Ovary (tissue), 9 donors: ENCODE measurements around the gene RPS24. TPM values are rescaled to one million over a fixed set of nuclear protein-coding genes. Genes with fewer than 3 reads are reported as not detected.

ENCODE experiments used
- DNase-seq, 5 donors: peaks; one replicate each; pipeline ENCODE4 v3.0.0-alpha.2; 2019 to 2020
- H3K27ac ChIP-seq, 2 donors: fragments of 200-600 bp; one replicate each; pipeline versions ENCODE4 v1.5.1 to v1.8.0; 2019 to 2022
- H3K27me3 ChIP-seq: fragments of 200-600 bp; one replicate; pipeline ENCODE4 v1.8.0; 2022
- H3K36me3 ChIP-seq: fragments of 200-600 bp; sonication (generic); one replicate; pipeline ENCODE4 v1.5.1; 2019
- H3K4me1 ChIP-seq: one replicate; pipeline ENCODE4 v1.8.1; 2013; ENCODE audit warnings: mild to moderate bottlenecking, moderate library complexity; ENCODE audit not compliant: insufficient read depth
- H3K4me3 ChIP-seq: fragments of 200-600 bp; sonication (generic); one replicate; pipeline ENCODE4 v1.5.1; 2017
- H3K9me3 ChIP-seq, 2 donors: fragments of 200-600 bp in 1 of 2; sonication (generic) in 1 of 2; one replicate each; pipeline versions ENCODE4 v1.5.1 to v1.8.1; 2013 to 2019; ENCODE audit warnings: mild to moderate bottlenecking in 1 of 2, moderate library complexity in 1 of 2
- EP300 ChIP-seq: sonication (generic); formaldehyde crosslinking; IDR thresholded peaks from one replicate; pipeline ENCODE4 v1.6.1; 2017; ENCODE audit warnings: antibody characterized with exemption
- POLR2A ChIP-seq: fragments of 450-650 bp; IDR thresholded peaks from one replicate; pipeline ENCODE4 v1.6.1; 2017; ENCODE audit warnings: antibody characterized with exemption, mild to moderate bottlenecking, moderate library complexity
- WGBS, 3 donors: extraction: QIAGEN DNeasy Blood & Tissue Kit in 1 of 3; methylation state at CpG; one replicate each; pipeline versions ENCODE4 v1.1.5 to v1.1.7; 2013 to 2017; 5-methylcytosine and 5-hydroxymethylcytosine counted together
- intact Hi-C, 4 donors: fragments of 100-400 bp; cut with DNase I; formaldehyde crosslinking; loops; one replicate each; pipeline versions ENCODE4 v1.11.0 to v1.15.1; 2022 to 2023
- polyA plus RNA-seq, 2 donors: library from polyadenylated mRNA; stranded (reverse); fragments of 200-250 nt in 1 of 2; fragments of 350-450 nt in 1 of 2; fragmentation: Illumina TruSeq in 1 of 2; extraction: RNeasy Lipid Tissue Mini Kit (QIAGEN cat#74804) in 1 of 2; gene quantifications; one replicate each; pipeline ENCODE4 v1.2.3, GENCODE V29; 2013 to 2014
- total RNA-seq, 7 donors: library from RNA; depleted of rRNA in 2 of 7; stranded (reverse); fragments of >200 nt in 2 of 7; fragmentation: NEBNext Ultra II Directional in 3 of 7; extraction: Animal tissue kit (Norgen Biotek cat#: 25700) in 3 of 7; gene quantifications; one replicate each; pipeline versions ENCODE4 v1.1.0 to v1.2.4, GENCODE V29; 2016 to 2023
- TF ChIP-seq, protein P1 (sequence below), 3 donors: fragments of 450-650 bp in 2 of 3; fragments of 200-600 bp in 1 of 3; IDR thresholded peaks; one replicate each; pipeline versions ENCODE4 v1.5.1 to v1.8.0; 2016 to 2022; ENCODE audit warnings: antibody characterized with exemption in 3 of 3, mild to moderate bottlenecking in 1 of 3
- donor health status: DM: no; HTN: no; CAD: no; lungs with moderate emphysema.
- donor health status: DM: no; HTN: no; CAD: no.
- donor health status: Bipolar disorder and iron deficiency.
- donor health status: DM: yes; HTN: yes; CAD: no.
- donor health status: DM: no; HTN: no; CAD: no.
- donor health status: DM: yes; HTN: yes; CAD: no.

RPS24 gene
- total and polyA plus RNA-seq, 9 donors = 2,773 to 9,785 (median 4,074) TPM

DNA sequence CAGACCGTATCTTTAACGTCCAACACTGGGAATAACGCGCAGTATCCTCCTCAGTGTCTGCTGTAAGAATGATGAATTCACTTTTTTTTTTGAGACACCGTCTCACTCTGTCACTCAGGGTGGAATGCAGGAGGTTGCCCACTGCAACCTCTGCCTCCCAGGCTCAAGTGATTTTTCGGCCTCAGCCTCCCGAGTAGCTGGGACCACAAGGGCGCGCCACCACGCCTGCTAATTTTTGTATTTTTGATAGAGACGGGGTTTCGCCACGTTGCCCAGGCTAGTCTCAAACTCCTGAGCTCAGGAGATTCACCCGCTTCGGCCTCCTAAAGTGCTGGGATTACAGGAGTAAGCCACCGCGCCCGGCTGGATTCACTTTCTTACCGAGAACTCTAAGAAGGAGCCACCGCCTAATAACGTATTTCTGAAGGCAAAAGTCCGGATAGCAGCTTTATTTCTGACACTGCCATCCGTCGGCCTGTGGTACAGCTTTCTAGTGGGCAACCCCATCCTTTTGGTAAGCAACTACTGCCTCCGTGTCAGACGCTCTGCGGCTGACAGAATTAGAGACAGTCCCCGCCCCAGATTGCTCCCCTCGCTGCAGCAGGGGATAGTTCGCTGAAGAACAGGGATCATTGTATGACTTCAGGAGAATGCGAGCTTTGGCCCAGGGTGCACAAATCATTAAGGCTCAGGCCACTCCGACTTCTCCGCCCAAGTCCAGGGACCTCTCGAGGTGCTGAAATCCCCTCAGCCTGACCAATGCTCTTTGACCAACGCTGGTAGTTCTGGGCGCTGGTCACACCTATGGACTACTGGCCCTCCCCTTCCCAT is 5.0 kb upstream of the RPS24 start:
- H3K9me3 ChIP-seq = no peaks in the 10 kb centered on the region
- DNase-seq = no peak
- intact Hi-C loops = loop anchor here in 3 of 4 donors (2.0 to 5.0 kb wide), 3 partner anchors 181 to 186 kb away; no protein-coding TSS in a partner anchor
- peaks cover 5% of the 10 kb centered on the region for H3K4me1 ChIP-seq
- peak overlapping the region; percentile 98 for H3K4me3 ChIP-seq
- H3K36me3 ChIP-seq = no peaks in the 10 kb centered on the region
- peak overlapping the region; percentile 10 to 18 for H3K27ac ChIP-seq
- 27 to 35% (median 33%) methylated on average over 35 to 36 of the region's 36 CpGs for WGBS, 3 donors
- TF ChIP-seq, protein P1, sequence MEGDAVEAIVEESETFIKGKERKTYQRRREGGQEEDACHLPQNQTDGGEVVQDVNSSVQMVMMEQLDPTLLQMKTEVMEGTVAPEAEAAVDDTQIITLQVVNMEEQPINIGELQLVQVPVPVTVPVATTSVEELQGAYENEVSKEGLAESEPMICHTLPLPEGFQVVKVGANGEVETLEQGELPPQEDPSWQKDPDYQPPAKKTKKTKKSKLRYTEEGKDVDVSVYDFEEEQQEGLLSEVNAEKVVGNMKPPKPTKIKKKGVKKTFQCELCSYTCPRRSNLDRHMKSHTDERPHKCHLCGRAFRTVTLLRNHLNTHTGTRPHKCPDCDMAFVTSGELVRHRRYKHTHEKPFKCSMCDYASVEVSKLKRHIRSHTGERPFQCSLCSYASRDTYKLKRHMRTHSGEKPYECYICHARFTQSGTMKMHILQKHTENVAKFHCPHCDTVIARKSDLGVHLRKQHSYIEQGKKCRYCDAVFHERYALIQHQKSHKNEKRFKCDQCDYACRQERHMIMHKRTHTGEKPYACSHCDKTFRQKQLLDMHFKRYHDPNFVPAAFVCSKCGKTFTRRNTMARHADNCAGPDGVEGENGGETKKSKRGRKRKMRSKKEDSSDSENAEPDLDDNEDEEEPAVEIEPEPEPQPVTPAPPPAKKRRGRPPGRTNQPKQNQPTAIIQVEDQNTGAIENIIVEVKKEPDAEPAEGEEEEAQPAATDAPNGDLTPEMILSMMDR (IDR thresholded peaks at IDR 0.05) = no peak
- TF ChIP-seq POLR2A = no peak
- no peaks in the 10 kb centered on the region for H3K27me3 ChIP-seq

DNA sequence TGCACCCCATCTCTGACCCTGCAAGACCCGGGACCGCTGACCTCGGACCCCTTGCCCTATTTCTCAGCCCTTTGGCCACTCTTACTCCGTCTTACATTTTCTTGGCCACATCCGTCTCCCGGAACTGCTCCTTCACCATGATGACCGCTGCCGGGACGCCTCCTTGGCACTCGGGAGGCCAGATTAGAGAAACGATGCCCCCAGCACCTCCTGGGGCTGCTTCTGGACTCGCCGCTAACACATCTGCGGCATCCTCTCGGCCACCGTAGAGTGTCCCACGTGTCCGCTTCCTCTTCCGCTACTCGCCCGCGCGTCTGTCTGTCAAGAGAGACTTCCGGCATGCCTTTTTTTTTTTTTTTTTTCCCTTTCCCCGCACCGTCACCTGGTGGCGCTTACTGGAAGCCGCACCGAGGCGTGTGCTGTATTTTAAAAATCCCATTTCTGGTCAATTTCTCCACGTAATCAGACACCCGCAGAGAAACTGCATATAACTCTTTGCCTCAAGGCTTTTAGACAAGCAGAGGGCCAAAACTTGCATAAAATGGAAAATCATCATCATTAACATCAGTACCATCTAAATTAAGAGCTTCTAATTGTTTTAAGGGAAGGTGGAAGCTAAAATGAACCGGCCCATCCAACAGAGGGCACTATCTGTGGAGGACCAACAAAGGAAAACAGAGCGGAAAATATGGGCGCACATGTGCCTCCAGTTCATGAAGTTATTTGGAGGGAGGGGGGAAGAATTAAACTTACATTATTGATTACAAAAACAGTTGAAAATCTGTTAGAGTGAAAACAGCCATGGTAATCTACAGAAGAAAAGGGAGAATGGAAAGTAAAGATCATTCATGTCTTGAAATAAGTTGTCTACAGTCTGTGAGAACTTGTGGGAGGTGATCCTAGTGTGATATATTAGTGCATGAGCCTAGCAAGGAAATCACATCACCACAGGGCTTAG is 4.1 kb upstream of the RPS24 start, which contains the start of gene POLR3A:
Gene POLR3A (minus strand): TSS at position 247 of the 958 bp plus-strand sequence. CDS start 108 bp downstream, at position 139.
- Histone ChIP-seq H3K27me3 (no peaks in the 10 kb centered on the region), H3K4me1 (peaks cover 5% of the 10 kb centered on the region), H3K9me3 (no peaks in the 10 kb centered on the region), H3K4me3 (peak within 1 kb of the TSS; percentile 98), H3K36me3 (no peaks in the 10 kb centered on the region), H3K27ac (peak within 1 kb of the TSS; percentile 18 to 66)
- intact Hi-C loops = loop anchor here in 3 of 4 donors (2.0 to 5.0 kb wide), 3 partner anchors 182 to 187 kb away; no protein-coding TSS in a partner anchor
- peak; percentile 95 to 98 (median 97) for DNase-seq
- WGBS, 3 donors = 0 to 1% (median 0%) methylated on average over 35 of the region's 35 CpGs
- TF ChIP-seq, protein P1 (IDR thresholded peaks at IDR 0.05) = peak; percentile 74 to 87 (median 75)
- no peak for TF ChIP-seq POLR2A
- peak; percentile 50 for TF ChIP-seq EP300

DNA sequence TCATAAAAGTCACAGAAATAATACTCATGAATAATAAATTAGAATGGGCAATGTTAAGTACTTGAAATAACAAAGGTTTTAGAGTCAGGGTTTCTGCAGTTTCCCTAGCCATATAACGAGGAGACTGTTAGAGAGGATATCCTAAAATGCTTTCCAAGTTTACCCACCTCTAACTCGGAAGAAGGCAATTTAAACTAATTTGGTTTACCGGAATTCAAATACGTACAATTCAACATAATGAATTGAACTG is 351 bp upstream of the RPS24 start:
- TF ChIP-seq EP300 (no peak), POLR2A (no peak)
- TF ChIP-seq, protein P1 (IDR thresholded peaks at IDR 0.05) = no peak
- H3K4me1 ChIP-seq = peaks cover 12% of the 10 kb centered on the region
- no peaks in the 10 kb centered on the region for H3K36me3 ChIP-seq
- H3K9me3 ChIP-seq = no peaks in the 10 kb centered on the region
- H3K27me3 ChIP-seq = no peaks in the 10 kb centered on the region
- H3K27ac ChIP-seq = no peak overlapping the region
- H3K4me3 ChIP-seq = peak overlapping the region; percentile 78
- intact Hi-C loops = no loop called here
- WGBS, 3 donors = 0 to 2% (median 0%) methylated on average over 4 of the region's 4 CpGs
- no peak for DNase-seq

DNA sequence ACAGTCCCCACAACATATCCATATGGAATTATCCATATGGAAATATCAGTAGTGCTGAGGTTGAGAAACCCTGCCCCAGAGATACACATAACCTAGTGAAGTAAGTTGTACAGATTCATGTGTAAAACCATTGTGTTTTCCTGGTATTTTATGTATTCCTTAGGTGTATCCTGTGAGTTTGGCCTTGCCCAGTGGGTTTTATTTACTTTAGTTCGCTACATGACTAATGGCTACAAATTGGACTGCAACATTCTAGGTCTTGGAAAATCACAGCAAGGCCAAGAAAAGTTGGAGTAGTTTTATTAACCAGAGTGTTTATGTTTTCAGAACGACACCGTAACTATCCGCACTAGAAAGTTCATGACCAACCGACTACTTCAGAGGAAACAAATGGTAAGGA is 1.4 kb downstream of the RPS24 start:
- H3K27ac ChIP-seq = peak overlapping the region in 1 of 2 donors; percentile 46
- no peak for DNase-seq
- H3K4me1 ChIP-seq = peaks cover 9% of the 10 kb centered on the region
- TF ChIP-seq, protein P1 (IDR thresholded peaks at IDR 0.05) = no peak
- TF ChIP-seq POLR2A (no peak), EP300 (no peak)
- intact Hi-C loops = no loop called here
- no peaks in the 10 kb centered on the region for H3K27me3 ChIP-seq
- no peaks in the 10 kb centered on the region for H3K9me3 ChIP-seq
- no peaks in the 10 kb centered on the region for H3K36me3 ChIP-seq
- WGBS, 3 donors = 13 to 50% (median 21%) methylated on average over 5 of the region's 5 CpGs
- peak overlapping the region; percentile 78 for H3K4me3 ChIP-seq
